ENCODE data around the gene TOM1.

Gene TOM1

GRCh38 chr22:35305525-35306070 lies 5.9 kb downstream of the TOM1 start:
- Histone ChIP-seq H3K27ac (peak overlapping the region in 6 of 21 experiments; percentile 10 to 74 (median 36)), H3K4me3 (no peak overlapping the region)

GRCh38 chr22:35306350-35306967 lies 6.8 kb downstream of the TOM1 start:
- H3K4me3 ChIP-seq, result no peak overlapping the region
- peak overlapping the region in 12 of 21 experiments; percentile 1 to 74 (median 40) for H3K27ac ChIP-seq

GRCh38 chr22:35307372-35307771 lies 7.7 kb downstream of the TOM1 start:
- H3K27ac ChIP-seq, result peak overlapping the region in 6 of 21 experiments; percentile 18 to 74 (median 49)
- H3K4me3 ChIP-seq, result no peak overlapping the region

- no peak overlapping the region for H3K4me3 ChIP-seq
- H3K27ac ChIP-seq, result peak overlapping the region in 4 of 21 experiments; percentile 15 to 74 (median 32)
Measured at GRCh38 chr22:35307892-35308291, 8.2 kb downstream of the TOM1 start.

- Histone ChIP-seq H3K27ac (peak overlapping the region in 7 of 21 experiments; percentile 1 to 30 (median 15)), H3K4me3 (no peak overlapping the region)
Measured at GRCh38 chr22:35308480-35309021, 8.9 kb downstream of the TOM1 start.

- H3K27ac ChIP-seq, result peak overlapping the region in 16 of 21 experiments; percentile 4 to 91 (median 44)
- no peak overlapping the region for H3K4me3 ChIP-seq
Measured at GRCh38 chr22:35310556-35311550, 11.2 kb downstream of the TOM1 start.

GRCh38 chr22:35311551-35311999 lies 11.9 kb downstream of the TOM1 start:
- H3K4me3 ChIP-seq, result no peak overlapping the region
- peak overlapping the region in 15 of 21 experiments; percentile 4 to 91 (median 44) for H3K27ac ChIP-seq

- no peak overlapping the region for H3K4me3 ChIP-seq
- H3K27ac ChIP-seq, result peak overlapping the region in 19 of 21 experiments; percentile 19 to 91 (median 57)
Measured at GRCh38 chr22:35312198-35313059, 12.7 kb downstream of the TOM1 start.

- H3K4me3 ChIP-seq, result no peak overlapping the region
- peak overlapping the region in 20 of 21 experiments; percentile 10 to 91 (median 66) for H3K27ac ChIP-seq
Measured at GRCh38 chr22:35313311-35314121, 13.8 kb downstream of the TOM1 start.

GRCh38 chr22:35314161-35314942 lies 14.7 kb downstream of the TOM1 start:
- Histone ChIP-seq H3K27ac (peak overlapping the region in 18 of 21 experiments; percentile 18 to 91 (median 68)), H3K4me3 (no peak overlapping the region)

- H3K4me3 ChIP-seq, result no peak overlapping the region
- H3K27ac ChIP-seq, result peak overlapping the region in 19 of 21 experiments; percentile 9 to 89 (median 74)
Measured at GRCh38 chr22:35315141-35315854, 15.6 kb downstream of the TOM1 start.

- no peak overlapping the region for H3K4me3 ChIP-seq
Measured at GRCh38 chr22:35315855-35316745, 16.4 kb downstream of the TOM1 start.

GRCh38 chr22:35316751-35317150 lies 17.1 kb downstream of the TOM1 start:
- peak overlapping the region in 5 of 21 experiments; percentile 46 to 82 (median 78) for H3K27ac ChIP-seq
- H3K4me3 ChIP-seq, result no peak overlapping the region

More at GRCh38 chr22:35315855-35316745, 16.4 kb downstream of the TOM1 start:
- peak overlapping the region in 19 of 21 experiments; percentile 9 to 89 (median 74) for H3K27ac ChIP-seq

GRCh38 chr22:35317680-35318290 lies 18.1 kb downstream of the TOM1 start:
- H3K27ac ChIP-seq, result peak overlapping the region in 2 of 21 experiments; percentile 36 to 72
- no peak overlapping the region for H3K4me3 ChIP-seq

All from skin epidermis (tissue), 12 donors.